Measurements from ENCODE around the gene ELK1.
"Not testable (repeated sequence)": the region's sequence is repeated elsewhere in the genome, so short reads cannot be mapped to it uniquely, and the experiment has no call there.

Gene ELK1

GRCh38 chrX:47610511-47610910 is 39.9 kb downstream of the ELK1 start:
- no peaks in the 10 kb centered on the region for H3K9me3 ChIP-seq (ENCODE audit: insufficient read depth, low read depth, low read length)
- H3K27me3 ChIP-seq (ENCODE audit: insufficient read depth, low read length), result no peaks in the 10 kb centered on the region
- no peaks in the 10 kb centered on the region for H3K36me3 ChIP-seq (ENCODE audit: insufficient read depth, low read length)
- no peak overlapping the region for H3K27ac ChIP-seq (ENCODE audit: low read depth, low read length)
- 90% methylated on average over 4 of the region's 4 CpGs for WGBS
- H3K4me3 ChIP-seq (ENCODE audit: low read length), result no peak overlapping the region
- peaks cover 6% of the 10 kb centered on the region; the same call in 1 of the 2 replicates for H3K4me1 ChIP-seq (ENCODE audit: insufficient read depth, low read length)
- H3K9ac ChIP-seq (ENCODE audit: low read depth, low read length), result no peak overlapping the region

GRCh38 chrX:47608130-47608810 is 42.1 kb downstream of the ELK1 start:
- Histone ChIP-seq H3K27ac (ENCODE audit: low read depth, low read length) (peak overlapping the region; percentile 73; the same call in 1 of the 2 replicates), H3K4me1 (ENCODE audit: insufficient read depth, low read length) (peaks cover 6% of the 10 kb centered on the region; the same call in 1 of the 2 replicates), H3K9ac (ENCODE audit: low read depth, low read length) (0 out of 2 replicates have a peak overlapping the region, but pooled peaks have one; percentile 49), H3K36me3 (ENCODE audit: insufficient read depth, low read length) (no peaks in the 10 kb centered on the region), H3K4me3 (ENCODE audit: low read length) (no peak overlapping the region), H3K9me3 (ENCODE audit: insufficient read depth, low read depth, low read length) (no peaks in the 10 kb centered on the region), H3K27me3 (ENCODE audit: insufficient read depth, low read length) (no peaks in the 10 kb centered on the region)
- 39% methylated on average over 9 of the region's 9 CpGs for WGBS

DNA sequence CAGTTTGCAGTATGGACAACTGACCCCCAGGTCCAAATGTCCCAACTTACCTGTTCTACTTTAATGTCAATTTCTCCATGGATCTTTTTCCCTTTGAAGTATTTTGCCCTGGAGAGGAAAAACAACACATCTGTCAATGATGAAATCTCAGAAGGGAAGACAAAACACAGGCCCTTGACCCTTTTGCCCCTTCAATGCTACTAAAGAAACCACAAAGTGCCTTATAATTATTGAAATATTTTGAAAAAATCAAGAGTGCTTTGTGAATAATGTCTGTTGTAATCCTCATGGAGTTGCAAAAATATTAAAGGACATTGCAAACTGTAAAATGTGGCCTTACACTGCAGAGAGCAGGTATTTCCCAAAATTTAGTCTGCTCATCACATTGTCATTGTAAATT is 43.3 kb downstream of the ELK1 start:
- Histone ChIP-seq H3K4me3 (ENCODE audit: low read length) (no peak overlapping the region), H3K36me3 (ENCODE audit: insufficient read depth, low read length) (no peaks in the 10 kb centered on the region), H3K27me3 (ENCODE audit: insufficient read depth, low read length) (no peaks in the 10 kb centered on the region), H3K27ac (ENCODE audit: low read depth, low read length) (no peak overlapping the region), H3K9me3 (ENCODE audit: insufficient read depth, low read depth, low read length) (no peaks in the 10 kb centered on the region), H3K4me1 (ENCODE audit: insufficient read depth, low read length) (peaks cover 6% of the 10 kb centered on the region; the same call in 1 of the 2 replicates), H3K9ac (ENCODE audit: low read depth, low read length) (no peak overlapping the region)

- Histone ChIP-seq H3K36me3 (ENCODE audit: insufficient read depth, low read length) (no peaks in the 10 kb centered on the region), H3K4me3 (ENCODE audit: low read length) (no peak overlapping the region), H3K9me3 (ENCODE audit: insufficient read depth, low read depth, low read length) (no peaks in the 10 kb centered on the region), H3K9ac (ENCODE audit: low read depth, low read length) (no peak overlapping the region), H3K27me3 (ENCODE audit: insufficient read depth, low read length) (no peaks in the 10 kb centered on the region), H3K4me1 (ENCODE audit: insufficient read depth, low read length) (peaks cover 6% of the 10 kb centered on the region; the same call in 1 of the 2 replicates), H3K27ac (ENCODE audit: low read depth, low read length) (no peak overlapping the region)
- 90% methylated on average over 9 of the region's 9 CpGs for WGBS
These were observed 45.3 kb downstream of the ELK1 start for GRCh38 chrX:47605024-47605423.

GRCh38 chrX:47603125-47603524 is 47.2 kb downstream of the ELK1 start:
- H3K9ac ChIP-seq (ENCODE audit: low read depth, low read length); H3K9me3 ChIP-seq (ENCODE audit: insufficient read depth, low read depth, low read length); H3K36me3 ChIP-seq (ENCODE audit: insufficient read depth, low read length); H3K4me1 ChIP-seq (ENCODE audit: insufficient read depth, low read length); H3K27ac ChIP-seq (ENCODE audit: low read depth, low read length); H3K27me3 ChIP-seq (ENCODE audit: insufficient read depth, low read length); H3K4me3 ChIP-seq (ENCODE audit: low read length): not testable (repeated sequence)
- 100% methylated on average over 1 of the region's 4 CpGs for WGBS

- Histone ChIP-seq H3K27ac (ENCODE audit: low read depth, low read length) (no peak overlapping the region), H3K4me1 (ENCODE audit: insufficient read depth, low read length) (no peaks in the 10 kb centered on the region), H3K9ac (ENCODE audit: low read depth, low read length) (no peak overlapping the region), H3K36me3 (ENCODE audit: insufficient read depth, low read length) (no peaks in the 10 kb centered on the region), H3K27me3 (ENCODE audit: insufficient read depth, low read length) (no peaks in the 10 kb centered on the region), H3K9me3 (ENCODE audit: insufficient read depth, low read depth, low read length) (no peaks in the 10 kb centered on the region), H3K4me3 (ENCODE audit: low read length) (no peak overlapping the region)
- WGBS, result 100% methylated on average over 2 of the region's 3 CpGs
These were observed 53.1 kb downstream of the ELK1 start for GRCh38 chrX:47597222-47597621.

GRCh38 chrX:47596256-47596655 is 54.1 kb downstream of the ELK1 start:
- Histone ChIP-seq H3K9ac (ENCODE audit: low read depth, low read length) (no peak overlapping the region), H3K27ac (ENCODE audit: low read depth, low read length) (no peak overlapping the region), H3K36me3 (ENCODE audit: insufficient read depth, low read length) (no peaks in the 10 kb centered on the region), H3K27me3 (ENCODE audit: insufficient read depth, low read length) (no peaks in the 10 kb centered on the region), H3K9me3 (ENCODE audit: insufficient read depth, low read depth, low read length) (no peaks in the 10 kb centered on the region), H3K4me1 (ENCODE audit: insufficient read depth, low read length) (no peaks in the 10 kb centered on the region), H3K4me3 (ENCODE audit: low read length) (no peak overlapping the region)
- WGBS, result 90% methylated on average over 2 of the region's 2 CpGs

GRCh38 chrX:47595716-47596251 is 54.6 kb downstream of the ELK1 start:
- WGBS, result 91% methylated on average over 1 of the region's 1 CpG
- H3K27ac ChIP-seq (ENCODE audit: low read depth, low read length), result no peak overlapping the region
- no peaks in the 10 kb centered on the region for H3K4me1 ChIP-seq (ENCODE audit: insufficient read depth, low read length)
- no peaks in the 10 kb centered on the region for H3K27me3 ChIP-seq (ENCODE audit: insufficient read depth, low read length)
- no peak overlapping the region for H3K9ac ChIP-seq (ENCODE audit: low read depth, low read length)
- no peaks in the 10 kb centered on the region for H3K36me3 ChIP-seq (ENCODE audit: insufficient read depth, low read length)
- H3K4me3 ChIP-seq (ENCODE audit: low read length), result no peak overlapping the region
- no peaks in the 10 kb centered on the region for H3K9me3 ChIP-seq (ENCODE audit: insufficient read depth, low read depth, low read length)

GRCh38 chrX:47593522-47593921 is 56.8 kb downstream of the ELK1 start:
- no peak overlapping the region for H3K27ac ChIP-seq (ENCODE audit: low read depth, low read length)
- whole genome bisulfite sequencing, result 92% methylated on average over 3 of the region's 4 CpGs
- no peaks in the 10 kb centered on the region for H3K36me3 ChIP-seq (ENCODE audit: insufficient read depth, low read length)
- no peaks in the 10 kb centered on the region for H3K9me3 ChIP-seq (ENCODE audit: insufficient read depth, low read depth, low read length)
- no peak overlapping the region for H3K4me3 ChIP-seq (ENCODE audit: low read length)
- no peak overlapping the region for H3K9ac ChIP-seq (ENCODE audit: low read depth, low read length)
- H3K4me1 ChIP-seq (ENCODE audit: insufficient read depth, low read length), result no peaks in the 10 kb centered on the region
- H3K27me3 ChIP-seq (ENCODE audit: insufficient read depth, low read length), result no peaks in the 10 kb centered on the region

- 92% methylated on average over 5 of the region's 5 CpGs for WGBS
- no peaks in the 10 kb centered on the region for H3K27me3 ChIP-seq (ENCODE audit: insufficient read depth, low read length)
- H3K9me3 ChIP-seq (ENCODE audit: insufficient read depth, low read depth, low read length), result no peaks in the 10 kb centered on the region
- H3K9ac ChIP-seq (ENCODE audit: low read depth, low read length), result no peak overlapping the region
- H3K4me1 ChIP-seq (ENCODE audit: insufficient read depth, low read length), result no peaks in the 10 kb centered on the region
- H3K36me3 ChIP-seq (ENCODE audit: insufficient read depth, low read length), result no peaks in the 10 kb centered on the region
- H3K27ac ChIP-seq (ENCODE audit: low read depth, low read length), result no peak overlapping the region
- H3K4me3 ChIP-seq (ENCODE audit: low read length), result no peak overlapping the region
These were observed 59.4 kb downstream of the ELK1 start for GRCh38 chrX:47590984-47591383.

DNA sequence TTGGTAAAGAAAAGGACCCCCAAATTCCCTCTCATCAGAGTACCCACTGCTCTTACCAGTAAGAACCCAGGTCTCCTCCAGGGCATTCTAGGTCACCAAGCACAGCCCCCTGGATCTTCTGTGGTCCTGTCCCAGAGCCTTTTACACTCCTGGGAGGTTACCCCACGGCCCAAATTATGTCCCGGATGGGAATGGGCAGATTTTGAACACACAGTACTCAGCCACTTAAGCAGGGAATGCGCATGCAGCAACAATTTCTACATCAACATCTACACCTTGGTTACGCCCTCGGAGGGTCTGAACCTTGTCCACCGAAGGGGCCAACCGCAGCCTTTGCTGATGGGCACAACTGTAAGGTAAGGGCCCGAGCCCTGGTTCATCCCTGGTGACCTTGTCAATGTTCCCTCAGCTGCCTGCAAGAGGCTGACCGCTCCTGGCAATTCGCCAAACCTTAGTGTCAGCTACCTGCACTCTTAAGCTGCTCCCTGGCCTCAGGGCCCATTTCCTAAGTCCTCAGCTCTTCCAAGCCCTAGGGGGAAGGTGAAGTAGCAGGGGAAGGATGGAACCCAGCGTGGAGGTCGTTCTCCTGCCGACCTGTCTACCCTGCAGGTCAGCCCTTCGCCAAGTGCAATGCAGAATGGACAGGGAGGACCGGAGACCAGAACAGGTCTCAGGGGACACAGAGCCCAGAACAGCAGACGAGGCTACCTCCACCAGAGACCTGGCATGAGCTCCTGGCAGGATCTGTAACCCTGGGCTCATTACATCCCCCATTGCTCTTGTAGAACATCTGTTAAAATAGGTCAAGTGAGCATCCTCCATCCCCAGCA is 62.2 kb downstream of the ELK1 start:
- Histone ChIP-seq H3K4me3 (ENCODE audit: low read length) (no peak overlapping the region), H3K9ac (ENCODE audit: low read depth, low read length) (no peak overlapping the region), H3K27ac (ENCODE audit: low read depth, low read length) (no peak overlapping the region), H3K9me3 (ENCODE audit: insufficient read depth, low read depth, low read length) (no peaks in the 10 kb centered on the region), H3K36me3 (ENCODE audit: insufficient read depth, low read length) (peaks cover 4% of the 10 kb centered on the region; the same call in 1 of the 2 replicates), H3K4me1 (ENCODE audit: insufficient read depth, low read length) (no peaks in the 10 kb centered on the region), H3K27me3 (ENCODE audit: insufficient read depth, low read length) (no peaks in the 10 kb centered on the region)
- 94% methylated on average over 16 of the region's 16 CpGs for WGBS
